NOMO-1 treated with dmso at 0.1 percent for 144 hours (cell line): ENCODE results near the gene CCDC3.
"Not testable (repeated sequence)": the region's sequence is repeated elsewhere in the genome, so short reads cannot be mapped to it uniquely, and the experiment has no call there.

Source experiments
- DNase-seq: peaks from one replicate; lab custom pipeline; 2025; ENCODE audit not compliant: unreplicated experiment; lab: John Stamatoyannopoulos, UW

The CCDC3 gene

DNA sequence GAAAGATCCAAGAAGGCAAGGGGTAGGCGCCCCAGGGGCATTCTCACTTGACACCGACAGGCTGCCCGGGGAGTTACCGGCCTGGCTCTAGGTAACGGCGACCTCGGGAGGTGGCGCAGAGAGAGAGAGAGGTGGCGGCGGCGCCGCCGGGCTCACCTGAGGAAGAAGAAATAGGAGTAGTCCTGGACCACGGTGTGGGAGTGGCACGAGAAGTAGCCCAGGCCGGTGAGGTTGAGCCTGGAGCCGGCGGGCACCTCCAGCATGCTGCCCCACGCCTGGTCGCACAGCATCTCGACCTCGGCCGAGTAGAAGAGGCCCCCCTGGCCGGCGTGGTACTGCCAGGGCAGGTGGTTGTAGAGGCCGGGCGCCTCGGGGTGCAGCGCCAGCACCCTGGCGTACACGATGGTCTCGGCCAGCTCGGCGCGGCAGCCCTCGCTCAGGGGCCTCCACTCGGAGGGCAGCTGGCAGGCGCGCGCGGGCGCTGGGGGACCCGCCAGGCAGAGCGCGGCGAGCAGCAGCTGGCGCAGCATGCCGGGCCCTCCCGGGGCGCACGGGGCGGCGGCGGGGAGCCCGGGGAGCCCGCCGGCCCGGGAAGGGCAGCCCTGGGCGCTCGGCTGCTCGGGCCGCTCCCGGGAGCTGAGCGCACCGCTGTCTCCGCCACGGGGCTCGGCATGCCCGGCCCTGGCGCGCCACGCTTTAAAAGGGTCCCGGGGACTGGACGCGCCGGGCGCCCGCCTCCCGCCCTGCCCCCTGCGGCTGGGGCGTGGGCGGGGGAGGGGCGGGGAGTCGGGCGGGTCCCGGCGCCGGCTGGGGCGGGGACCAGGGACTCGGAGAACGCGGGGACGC is at the start of gene CCDC3:
Gene CCDC3, minus strand, starts transcription at position 673 of the 846 bp plus-strand sequence. Its CDS starts 143 bp downstream, at position 530.
- DNase-seq = no peak

DNA sequence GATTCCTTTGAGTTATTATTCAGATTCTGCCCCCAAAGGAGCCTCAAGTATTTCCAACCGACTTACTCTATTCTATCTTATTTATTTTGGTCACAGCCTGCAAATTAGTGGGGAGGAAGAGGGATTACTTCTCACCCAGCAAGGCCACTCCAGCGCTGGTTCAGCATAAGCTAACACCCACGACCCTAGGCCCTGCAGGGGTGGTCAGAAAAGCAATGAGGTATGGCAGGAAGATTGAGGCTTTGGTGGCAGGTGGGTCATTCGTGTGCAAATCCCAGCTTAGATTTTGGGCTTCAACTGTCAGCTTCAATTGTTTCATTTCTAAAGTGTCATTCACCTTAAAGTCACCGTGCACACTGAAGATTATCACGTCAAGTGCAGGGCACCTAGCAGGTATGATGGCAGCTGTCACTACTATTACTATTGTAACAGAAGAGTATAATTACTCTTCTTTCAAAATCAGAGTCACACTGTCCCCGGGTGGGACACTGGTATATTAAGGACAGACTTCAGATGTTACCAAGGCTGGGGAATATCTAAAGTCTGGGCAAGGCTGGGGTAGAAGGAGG is 49.7 kb upstream of the CCDC3 start:
- no peak for DNase-seq

DNA sequence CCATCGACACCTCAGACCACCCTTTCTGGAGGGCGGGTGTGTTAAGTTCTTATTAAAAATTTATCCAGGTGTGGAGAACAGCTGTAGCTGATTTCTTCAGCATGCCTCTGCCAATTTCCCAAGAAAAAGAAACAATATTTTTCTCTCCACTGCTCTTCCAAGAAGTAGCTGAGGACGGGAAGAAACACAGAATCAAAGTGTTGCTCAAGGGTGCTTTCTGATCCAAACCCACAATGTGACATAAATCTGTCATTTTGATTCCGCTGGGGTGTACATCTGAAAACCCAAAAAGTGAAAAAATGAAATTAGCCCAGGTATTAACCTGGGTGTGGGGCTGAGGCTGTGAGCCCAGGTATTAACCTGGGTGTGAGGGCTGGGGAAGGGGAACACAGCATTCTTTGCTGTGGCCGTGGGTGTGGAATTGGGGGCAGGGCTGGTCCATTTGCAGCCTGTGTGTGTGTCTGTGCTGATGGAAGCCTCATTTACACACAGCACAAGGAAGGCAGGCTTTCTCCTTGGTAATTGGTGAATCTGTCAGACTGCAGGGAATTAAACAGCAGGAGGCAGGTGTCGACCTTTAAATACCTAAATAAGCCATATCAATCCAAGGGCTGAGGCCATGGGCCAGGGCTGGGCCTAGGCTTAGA is 48.4 kb upstream of the CCDC3 start:
- no peak for DNase-seq

DNA sequence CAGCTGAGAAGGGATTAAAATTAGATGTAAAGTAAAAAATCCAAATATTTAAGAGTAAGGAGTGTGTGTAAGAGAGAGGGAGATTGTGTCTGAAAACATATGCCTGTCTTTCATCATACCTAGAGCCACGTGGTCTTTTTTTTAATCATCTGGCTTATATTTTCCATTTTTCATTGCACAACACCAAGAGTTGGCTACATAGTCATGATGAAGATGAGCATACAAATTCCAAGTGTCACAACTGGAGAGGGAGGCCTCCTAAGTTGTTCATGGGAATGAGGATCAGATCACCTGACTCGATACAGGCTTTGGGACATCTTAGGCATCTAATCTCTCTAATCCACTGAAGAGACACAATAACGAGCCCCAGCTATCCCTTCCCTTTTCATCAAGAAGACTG is 47.2 kb upstream of the CCDC3 start:
- DNase-seq = no peak

DNA sequence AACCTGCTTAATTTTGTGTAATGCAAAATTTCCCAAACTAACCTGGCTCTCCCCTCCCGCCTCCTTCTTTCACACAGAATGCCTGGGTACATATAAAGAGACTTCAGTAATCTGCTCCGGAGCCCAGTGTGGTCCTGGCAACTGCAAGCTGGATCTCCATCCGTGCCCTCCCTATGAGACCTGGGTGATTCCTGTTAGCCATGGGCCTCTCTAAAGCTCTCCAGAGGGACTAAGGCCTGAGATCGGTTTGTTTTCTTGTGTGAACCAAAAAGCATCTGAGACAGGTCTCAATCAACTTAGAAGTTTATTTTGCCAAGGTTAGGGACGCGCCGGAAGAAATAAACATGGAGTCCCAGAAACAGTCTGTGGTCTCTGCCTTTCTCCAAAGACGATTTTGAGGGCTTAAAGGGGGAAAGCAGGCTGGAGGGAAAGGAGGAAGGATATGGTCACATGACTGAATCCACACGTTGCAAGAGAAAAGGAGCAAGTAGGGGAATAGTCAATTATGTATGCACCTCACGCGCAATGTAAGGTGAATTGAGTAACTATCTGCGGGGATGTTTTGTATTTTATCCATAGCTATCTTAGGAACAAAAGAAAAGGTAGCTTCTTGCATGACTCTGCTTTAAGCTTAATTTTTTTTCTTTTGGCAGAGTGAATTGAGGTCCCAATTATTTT is 46.2 kb upstream of the CCDC3 start:
- no peak for DNase-seq

DNA sequence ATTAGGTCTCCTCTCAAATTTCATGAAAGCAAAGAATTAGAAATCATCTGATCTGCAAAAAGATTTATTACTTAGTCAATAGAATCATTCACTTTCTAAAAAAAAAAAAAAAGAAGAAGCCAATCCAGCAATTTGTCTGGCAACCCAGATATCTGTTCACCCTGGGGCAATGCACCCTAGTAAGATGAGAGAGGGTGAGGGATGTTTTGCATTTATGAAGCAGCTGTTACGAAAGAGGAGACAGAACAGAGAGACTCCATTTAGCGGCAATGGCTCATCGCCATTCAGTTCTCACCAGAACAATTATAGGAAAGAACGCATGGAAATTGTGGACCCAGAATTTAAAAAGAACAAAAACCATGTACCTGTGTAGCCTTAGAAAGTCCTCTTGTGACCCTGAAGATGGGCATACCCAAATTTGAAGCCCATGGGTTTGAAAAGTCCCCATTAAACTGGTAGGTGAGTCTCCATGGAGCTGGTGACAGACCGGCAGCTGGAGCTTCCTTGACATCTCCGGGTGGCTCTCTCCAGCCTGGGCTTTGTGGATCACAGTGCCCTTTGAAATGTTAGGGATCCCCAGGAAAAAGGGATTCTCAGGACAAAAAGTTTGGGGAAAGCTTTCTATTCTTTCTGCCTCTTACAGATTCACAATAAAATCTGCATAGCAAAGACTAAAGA is 45.5 kb upstream of the CCDC3 start:
- DNase-seq = no peak

DNA sequence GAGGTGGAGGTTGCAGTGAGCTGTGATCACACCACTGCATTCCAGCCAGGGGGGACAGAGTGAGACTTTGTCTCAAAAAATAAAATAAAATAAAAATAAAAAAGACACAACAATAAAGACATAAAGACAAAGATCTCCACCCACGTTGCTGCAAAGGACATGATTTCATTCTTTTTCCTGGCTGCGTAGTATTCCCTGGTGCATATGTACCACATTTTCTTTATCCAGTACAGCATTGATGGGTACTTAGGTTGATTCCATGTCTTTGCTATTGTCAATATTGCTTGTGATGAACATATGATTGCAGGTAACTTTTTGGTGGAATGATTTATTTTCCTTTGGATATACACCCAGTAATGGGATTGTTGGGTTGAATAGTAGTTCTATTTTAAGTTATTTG is 42.0 kb upstream of the CCDC3 start:
- no peak for DNase-seq

DNA sequence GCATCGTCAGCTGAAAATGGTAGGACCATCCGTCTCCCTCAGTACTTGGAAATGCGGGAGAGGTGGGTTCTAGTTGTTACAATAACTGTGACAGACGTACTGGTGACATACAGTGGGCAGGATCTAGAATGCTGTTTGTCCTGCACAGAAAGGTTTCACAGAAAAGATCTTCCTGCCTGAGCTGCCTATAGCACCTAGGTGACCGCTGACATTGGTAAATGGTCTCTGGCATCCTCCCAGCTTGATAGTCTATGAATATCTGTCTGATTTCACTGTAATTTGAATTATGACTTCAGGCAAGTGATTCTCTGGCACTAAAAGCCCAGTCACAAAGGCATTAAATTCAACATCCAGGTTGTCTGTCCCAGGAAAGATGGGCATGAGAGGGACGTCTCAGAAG is 38.2 kb upstream of the CCDC3 start:
- no peak for DNase-seq

DNA sequence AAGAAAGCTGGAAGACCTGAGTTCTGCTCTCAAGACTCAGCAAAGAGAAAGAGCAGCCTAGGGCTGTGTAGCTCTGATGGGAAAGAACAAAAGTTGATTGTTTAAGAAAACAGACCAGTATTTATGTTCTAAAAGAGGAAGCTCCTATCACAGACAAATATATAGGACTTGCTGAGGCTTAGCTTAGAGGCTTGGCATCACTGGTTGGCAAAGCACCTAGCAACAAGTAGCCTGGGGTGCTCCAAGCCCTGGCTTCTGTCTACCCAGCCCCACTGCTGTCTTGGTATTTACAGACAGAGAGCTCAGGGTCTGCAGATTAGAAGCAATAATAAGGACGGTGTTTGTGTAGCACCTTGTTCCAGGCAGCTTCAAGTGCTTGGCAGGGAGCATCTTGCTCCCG is 36.9 kb upstream of the CCDC3 start:
- no peak for DNase-seq

DNA sequence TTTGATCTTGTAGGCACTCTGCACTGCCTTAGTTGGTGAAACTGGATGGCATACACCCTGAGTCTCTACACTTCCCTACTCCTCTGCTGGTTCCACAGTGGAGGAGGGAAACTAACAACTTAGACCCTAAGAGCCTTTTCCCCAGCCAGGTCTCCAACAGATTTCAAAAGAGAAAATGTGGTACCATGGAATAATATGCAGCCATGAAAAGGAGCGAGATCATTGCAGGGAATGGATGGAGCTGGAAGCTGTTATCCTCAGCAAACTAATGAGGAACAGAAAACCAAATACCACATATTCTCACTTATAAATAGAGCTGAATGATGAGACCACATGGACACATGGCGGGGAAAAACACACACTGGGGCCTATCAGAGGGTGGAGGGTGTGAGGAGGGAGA is 36.3 kb upstream of the CCDC3 start:
- no peak for DNase-seq

DNA sequence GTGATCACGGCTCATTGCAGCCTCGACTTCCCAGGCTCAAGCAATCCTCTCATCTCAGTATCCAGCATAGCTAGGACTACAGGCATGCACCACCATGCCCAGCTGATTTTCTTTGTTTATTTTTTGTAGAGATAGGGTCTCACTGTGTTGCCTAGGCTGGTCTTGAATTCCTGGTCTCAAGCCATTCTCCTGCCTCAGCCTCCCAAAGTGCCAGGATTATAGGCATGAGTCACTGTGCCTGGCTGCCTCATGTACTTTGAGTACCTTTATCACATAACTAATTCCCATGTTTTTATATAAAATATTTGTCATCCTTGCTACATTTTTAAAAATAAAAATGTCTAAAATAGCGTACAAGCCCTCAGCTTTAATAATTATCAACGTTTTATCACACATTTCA is 35.3 kb upstream of the CCDC3 start:
- no peak for DNase-seq

DNA sequence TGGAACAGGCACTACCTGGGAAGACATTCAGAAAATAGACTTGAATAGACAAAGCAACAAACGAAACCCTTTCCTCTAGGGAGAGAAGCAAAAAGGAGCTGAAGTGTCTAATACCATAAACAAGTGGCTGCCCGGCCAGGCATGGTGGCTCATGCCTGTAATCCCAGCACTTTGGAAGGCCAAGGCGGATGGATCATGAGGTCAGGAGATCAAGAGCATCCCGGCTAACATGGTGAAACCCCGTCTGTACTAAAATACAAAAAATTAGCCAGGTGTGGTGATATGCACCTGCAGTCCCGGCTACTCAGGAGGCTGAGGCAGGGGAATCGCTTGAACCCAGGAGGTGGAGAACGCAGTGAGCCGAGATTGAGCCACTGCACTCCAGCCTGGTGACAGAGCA is 34.2 kb upstream of the CCDC3 start:
- DNase-seq = not testable (repeated sequence)

DNA sequence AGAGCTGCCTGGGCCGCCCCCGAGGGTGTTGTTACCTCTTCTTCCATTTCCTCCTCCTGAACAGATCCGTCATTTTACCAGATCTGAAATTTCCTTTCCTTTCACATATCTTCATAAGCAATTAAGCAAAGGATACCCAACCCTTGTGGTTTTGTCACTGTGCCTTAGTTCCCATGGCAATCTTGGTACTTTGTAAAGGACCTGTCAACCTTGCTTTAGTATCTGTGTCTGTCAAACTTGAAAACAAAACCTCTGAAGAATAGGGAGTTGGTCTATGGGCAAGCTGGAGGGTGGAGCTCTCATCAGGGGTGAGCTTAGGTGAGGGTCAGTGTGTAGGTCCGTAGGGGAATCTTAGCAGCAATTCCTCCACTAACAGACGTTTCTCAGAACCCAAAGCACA is 25.4 kb upstream of the CCDC3 start:
- DNase-seq = no peak

DNA sequence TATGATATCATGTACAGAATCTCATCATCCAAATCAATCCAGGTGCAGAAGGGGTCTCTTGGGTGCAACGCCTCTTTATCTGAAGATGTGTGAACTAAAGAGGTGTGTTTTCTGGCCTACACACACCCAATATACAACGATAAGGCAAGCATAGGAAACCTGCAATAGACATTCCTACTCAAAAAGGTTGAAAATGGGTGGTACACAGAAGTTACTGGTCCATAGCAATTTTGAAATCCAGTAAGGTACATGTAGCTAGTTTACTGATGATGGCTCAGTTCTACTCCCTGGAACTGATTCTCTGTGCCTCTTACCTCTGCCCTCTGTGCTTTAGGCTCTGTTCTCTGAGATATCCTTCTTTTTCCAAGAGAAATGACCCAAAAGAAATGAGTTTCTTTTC is 22.2 kb upstream of the CCDC3 start:
- DNase-seq = no peak

DNA sequence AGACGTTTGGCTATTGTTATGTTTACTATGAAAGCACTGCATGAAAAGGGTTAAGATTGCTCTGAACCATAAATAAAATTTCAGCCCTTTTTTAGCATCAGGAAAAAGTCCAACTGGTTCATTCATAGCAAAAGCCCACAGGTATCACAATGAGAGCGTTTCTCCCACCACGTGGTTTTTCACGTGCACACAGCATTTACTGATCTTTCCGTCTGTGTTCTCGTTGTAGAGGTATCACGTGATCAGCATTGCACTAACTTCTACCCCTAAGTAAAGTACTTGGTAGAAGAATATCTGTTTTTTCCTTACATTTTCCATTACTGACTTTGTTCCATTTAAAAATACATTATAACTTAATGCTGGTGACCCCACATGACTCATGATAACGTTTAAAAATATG is 17.8 kb upstream of the CCDC3 start:
- DNase-seq = no peak

DNA sequence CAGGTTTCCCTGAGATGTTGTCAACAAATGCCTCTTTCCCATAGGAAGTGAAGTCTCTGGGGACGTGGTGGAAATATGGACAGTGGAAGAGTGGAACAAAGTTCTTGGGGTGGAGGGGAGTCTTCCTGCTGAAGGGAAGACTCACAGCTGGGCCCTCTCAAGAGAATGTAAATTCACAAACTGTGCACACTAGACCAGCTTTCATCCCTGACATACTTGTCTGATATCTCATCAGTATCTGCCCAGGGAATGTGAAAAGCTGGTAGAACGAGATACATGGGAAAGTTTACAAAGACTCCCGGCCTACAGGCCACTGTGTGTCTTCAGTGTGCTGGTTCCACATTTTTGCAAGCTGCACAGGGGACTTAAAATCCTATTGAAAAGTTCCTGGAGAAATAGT is 16.7 kb upstream of the CCDC3 start:
- no peak for DNase-seq

DNA sequence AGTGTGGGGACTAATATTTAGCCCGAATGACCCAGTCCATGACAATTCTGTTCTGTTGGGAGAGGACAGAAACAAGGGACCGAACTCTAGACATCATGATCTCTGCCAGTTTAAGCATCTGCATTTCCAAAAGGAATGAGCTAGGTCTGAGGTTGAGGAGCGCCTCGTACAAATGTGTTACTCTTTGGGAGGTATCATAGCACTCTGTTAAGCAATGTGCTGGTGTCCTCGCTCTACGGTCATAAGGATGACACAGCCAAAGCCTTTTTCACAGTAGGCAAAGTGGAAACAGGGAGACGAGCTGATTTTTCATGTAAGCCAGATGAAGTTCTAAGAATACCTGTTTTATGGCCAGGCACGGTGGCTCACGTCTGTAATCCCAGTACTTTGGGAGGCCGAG is 15.4 kb upstream of the CCDC3 start:
- no peak for DNase-seq

DNA sequence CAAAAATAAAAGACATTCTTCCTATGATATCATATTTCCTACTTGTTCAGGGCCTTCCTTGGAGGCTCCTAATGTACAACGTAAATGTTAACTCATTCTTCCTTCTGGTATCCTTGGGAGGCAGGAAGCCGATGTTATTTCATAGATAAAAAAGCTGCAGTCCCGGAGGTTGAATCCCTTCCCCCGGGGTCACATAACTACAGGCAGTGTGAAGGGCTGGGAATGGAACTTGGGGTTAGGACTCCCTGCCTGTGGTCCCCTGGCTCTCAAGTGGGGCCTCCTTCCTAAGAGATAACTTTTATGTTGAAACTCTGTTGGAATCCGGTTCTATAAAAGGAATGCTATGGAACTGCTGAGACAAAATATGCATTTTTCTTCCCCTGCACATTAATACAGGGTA is 14.9 kb upstream of the CCDC3 start:
- DNase-seq = no peak

DNA sequence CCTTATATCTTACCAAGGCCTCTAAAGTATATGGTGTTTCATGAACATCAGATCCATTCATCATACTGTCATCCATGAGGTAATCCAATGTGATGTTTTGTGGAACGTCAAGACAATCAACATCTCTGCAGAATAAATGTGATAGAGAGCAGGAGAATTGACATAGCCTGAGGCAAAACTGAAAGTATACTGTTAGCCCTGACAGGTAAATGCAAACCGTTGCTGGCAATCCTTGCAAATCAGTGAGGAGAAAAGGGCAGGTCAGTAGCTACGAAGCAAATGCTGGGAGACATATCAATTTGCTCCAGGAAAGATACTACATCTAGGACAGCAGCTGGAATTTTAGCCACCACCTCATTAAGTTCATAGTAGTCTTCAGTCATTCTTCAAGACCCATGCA is 4.5 kb upstream of the CCDC3 start:
- no peak for DNase-seq

DNA sequence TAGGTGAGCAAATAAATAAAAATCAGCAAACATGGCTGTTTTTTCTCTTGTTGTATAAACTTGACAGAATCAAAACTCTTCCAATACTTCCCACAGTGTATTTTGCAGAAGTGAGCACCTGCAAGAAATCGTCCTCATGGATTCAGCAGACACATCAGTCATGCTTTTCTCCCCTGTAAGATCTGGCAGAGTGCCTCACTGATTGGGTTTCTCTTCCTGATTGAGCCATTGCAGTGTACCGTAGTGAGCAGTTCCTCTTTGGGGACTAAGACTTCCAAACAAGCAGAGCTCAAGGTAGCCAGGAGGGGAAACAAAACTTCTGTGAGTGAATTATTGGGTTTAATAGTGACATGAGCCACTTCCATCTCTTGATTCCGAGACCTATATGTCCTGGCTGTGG is 2.2 kb upstream of the CCDC3 start:
- peak; percentile 45 for DNase-seq

DNA sequence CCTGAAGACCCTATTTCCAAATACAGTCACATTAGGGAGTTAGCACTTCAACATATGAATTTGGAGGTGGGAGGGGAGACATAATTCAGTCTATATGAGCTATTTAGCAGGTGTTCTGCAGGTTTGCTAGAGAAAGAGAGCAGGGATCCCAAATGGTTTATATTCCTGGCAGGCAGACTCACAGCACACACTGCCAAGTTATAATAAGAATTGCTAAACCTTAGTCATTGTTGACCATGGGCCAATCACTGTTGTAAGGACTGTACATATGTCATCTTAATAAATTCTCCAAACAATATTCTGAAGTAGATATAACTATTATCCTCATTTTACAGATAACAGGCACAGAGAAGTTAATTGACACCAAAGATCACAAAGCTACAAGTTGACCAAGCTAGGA is 1.5 kb upstream of the CCDC3 start:
- no peak for DNase-seq
